ENCODE results near the gene USP24.
"Not testable (repeated sequence)": the region's sequence is repeated elsewhere in the genome, so short reads cannot be mapped to it uniquely, and the experiment has no call there.

The USP24 gene

GRCh38 chr1:55154616-55155015, 60.5 kb downstream of the USP24 start:
- DNase-seq: no peak

DNA sequence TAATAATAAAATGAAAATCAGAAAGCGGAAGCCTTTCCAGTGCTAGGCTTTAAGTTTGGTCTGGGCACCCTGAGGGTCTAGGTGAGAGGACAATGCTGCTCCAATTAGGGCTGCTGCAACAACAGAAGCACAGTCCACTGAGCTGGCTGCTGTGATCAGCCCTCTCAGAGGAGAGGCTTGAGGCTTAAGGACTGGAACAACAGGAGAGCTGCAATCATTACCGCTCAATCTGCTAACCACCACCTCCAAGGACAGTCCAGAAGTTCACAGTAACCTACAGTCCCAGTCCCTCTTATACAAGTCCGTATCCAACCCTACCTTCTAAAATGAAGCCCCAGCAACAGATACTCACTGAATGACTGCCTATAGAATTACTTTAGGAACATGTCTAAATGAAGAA, 62.1 kb downstream of the USP24 start:
- DNase-seq: no peak

- no peak for DNase-seq
Measured at GRCh38 chr1:55150880-55151588, 64.1 kb downstream of the USP24 start.

DNA sequence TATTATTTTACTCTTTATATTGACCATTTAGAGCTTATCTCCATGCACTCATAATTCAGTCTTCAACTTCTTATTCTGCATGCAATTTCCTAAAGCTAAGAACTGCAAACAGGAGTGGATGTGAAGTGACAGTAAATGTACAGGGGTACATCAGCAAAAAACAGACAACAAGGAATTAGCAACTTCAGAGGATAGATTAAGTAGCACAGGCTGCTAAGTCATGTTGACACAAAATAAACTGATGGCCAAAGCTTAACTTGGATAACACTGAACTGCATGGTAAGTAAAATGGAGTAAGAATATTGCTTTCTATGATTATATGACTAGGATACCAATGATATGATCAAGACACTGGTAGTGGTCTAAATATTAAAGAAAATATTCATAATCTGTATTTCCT, 66.5 kb downstream of the USP24 start:
- DNase-seq: no peak

- DNase-seq: no peak
Measured at GRCh38 chr1:55147524-55147923, 67.6 kb downstream of the USP24 start.

DNA sequence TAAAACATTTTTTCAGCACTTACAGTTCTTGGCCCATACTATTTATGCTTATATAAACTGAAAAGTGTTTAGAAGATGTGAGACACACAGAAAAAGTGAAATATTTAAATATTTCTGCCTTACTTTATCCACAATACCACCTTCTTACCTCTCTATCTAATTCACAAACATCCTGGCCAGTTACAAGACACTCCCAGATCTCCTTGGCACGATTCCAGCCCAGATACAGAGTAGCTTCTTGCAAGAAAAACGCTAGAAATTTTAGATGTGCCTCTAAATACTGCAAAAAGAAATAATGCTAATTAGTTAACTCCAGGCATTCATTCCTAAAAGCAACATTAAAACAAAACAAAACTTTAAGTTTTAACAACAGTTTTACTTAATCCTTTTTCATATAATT, 68.4 kb downstream of the USP24 start:
- DNase-seq: no peak

- DNase-seq: no peak
Measured at GRCh38 chr1:55144886-55145285, 70.3 kb downstream of the USP24 start.

DNA sequence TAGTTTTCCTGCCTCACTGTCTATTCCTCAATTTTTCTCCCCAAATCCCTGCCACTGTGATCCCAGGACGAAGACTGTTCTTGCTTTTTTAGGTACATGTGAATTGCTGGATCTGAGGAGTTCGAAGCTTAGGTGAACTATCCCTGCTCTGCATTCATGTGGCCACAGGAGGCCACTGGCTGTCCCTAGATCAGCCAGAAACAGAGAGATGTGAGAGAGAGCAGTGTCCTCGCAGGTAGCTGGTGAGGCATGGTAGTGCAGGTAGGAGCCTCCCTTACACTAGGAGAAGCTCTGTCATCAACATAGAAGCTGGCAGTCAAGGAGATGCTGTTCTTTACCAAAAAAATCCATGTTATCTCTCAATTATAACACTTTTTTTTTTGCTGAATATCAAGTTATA, 71.5 kb downstream of the USP24 start:
- DNase-seq: no peak

GRCh38 chr1:55141295-55141893, 73.8 kb downstream of the USP24 start:
- no peak for DNase-seq

GRCh38 chr1:55140546-55140983, 74.6 kb downstream of the USP24 start:
- DNase-seq: peak; percentile 85

GRCh38 chr1:55140137-55140536, 75.0 kb downstream of the USP24 start:
- DNase-seq: no peak

GRCh38 chr1:55138823-55139222, 76.3 kb downstream of the USP24 start:
- no peak for DNase-seq

DNA sequence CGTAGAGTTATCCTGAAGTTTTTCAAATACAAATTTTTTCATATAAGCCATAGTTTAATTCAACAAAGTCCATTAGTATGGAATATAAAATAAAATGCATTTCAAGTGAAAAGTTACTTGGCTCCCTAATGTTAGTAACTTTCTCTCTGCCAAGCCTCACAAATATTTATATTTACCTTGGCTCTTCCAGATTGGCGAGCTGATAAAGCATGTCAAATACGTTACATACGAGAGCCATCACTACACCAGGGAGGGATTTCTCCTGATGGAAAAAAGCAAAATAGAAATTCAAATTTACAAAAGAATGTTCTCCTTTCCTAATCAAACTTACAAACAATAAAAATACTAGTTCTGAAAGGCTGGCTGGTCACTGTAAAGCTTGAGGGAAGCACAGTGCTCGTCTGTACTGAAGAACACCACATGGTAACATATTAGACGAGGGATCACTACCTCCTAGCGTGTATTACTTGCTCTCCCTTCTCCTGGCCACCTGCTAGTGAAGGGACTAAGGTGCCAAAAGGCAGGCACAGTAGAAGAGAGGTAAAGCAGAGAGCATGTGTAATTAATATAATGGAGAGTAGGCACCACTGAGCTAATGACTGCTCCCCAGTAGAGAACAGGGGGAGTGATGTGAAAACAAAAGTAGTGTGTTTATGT, 80.9 kb downstream of the USP24 start:
- DNase-seq: no peak

DNA sequence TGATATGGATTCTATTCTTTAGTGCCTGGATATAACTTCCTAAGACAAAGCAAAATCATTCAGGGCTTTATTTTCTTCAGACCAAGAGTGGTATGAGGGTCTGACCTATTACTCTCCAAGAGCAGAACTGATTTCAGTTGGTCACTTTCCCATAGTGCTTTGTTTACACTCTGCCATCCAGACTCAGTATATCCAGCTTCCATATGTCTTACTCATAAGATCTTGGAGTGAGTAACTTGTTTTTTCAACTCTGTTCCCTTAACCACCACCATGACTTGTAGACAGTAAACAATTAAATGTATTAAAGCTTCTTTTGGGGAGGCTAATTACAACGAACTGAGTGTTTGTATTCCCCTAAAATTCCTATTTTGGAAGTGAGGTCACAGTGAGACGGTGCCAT, 83.4 kb downstream of the USP24 start:
- peak; percentile 85 for DNase-seq

GRCh38 chr1:55131218-55131617, 83.9 kb downstream of the USP24 start:
- peak; percentile 42 for DNase-seq

GRCh38 chr1:55129194-55129728, 85.9 kb downstream of the USP24 start:
- DNase-seq: peak; percentile 57

DNA sequence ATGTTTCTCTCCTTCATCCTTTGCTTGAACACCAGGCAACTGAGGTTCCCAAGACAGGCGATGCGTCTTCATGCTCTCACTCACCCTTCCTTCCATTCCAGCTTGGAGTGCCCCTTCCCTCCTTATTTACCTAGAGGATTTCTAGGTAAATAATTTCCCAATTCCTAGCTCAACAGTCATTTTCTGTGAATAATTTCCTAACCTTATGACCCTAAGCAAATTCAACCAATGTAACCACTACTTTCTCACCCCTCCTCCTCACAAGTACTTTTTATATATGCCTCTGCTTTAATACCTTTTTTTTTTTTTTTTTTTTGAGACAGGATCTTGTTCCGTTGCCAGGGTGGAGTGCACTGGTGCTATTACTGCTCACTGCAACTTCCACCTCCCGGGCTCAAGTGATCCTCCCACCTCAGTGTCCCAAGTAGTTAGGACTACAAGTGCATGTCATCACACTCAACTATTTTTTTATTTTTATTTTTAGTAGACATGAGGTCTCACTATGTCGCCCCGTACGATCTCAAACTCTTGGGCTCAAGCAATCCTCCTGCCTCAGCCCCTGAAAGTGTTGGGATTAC, 86.7 kb downstream of the USP24 start:
- DNase-seq: no peak

DNA sequence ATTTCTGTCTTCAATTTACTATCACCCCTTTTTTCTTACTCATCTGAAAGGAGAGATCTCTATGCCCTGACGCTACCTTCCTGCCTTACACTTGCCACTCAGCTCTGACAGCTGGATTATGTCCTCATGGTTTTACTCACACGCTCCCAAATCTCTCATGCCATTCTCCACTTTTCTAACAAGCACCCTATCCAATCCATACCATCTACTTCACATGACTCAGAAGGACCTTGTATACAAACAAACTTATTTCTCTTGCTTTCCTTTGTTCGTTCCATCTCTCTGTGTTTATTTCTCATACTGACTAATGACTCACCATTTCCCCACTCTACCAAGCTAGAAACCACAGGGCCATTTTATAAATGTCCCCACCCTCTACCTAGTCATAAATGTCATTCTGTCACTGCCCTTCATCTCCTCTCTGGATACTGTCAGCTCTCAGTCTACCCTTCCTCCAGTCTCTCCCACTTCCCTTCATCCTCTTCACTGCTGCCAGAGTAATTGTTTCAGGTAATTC, 87.3 kb downstream of the USP24 start:
- DNase-seq: peak; percentile 29

DNA sequence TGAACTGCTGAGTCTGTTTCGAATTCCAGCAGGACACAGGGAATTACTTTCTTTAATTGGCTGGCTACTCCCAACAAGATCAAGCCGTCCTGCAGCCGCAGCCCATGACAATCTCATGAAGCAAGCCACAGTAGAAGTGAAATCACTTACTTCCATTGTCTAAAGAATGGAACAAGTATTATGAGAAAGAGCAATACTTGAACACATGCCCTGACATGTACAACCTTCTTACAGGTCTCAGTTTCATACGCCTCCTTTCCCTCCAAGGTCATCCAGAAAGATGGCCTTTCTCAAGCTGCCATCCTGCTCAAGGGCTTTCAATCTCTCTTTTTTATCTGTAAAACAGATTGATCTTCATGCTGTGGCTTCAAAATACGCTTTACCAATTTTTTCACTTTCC, 90.7 kb downstream of the USP24 start:
- no peak for DNase-seq

DNA sequence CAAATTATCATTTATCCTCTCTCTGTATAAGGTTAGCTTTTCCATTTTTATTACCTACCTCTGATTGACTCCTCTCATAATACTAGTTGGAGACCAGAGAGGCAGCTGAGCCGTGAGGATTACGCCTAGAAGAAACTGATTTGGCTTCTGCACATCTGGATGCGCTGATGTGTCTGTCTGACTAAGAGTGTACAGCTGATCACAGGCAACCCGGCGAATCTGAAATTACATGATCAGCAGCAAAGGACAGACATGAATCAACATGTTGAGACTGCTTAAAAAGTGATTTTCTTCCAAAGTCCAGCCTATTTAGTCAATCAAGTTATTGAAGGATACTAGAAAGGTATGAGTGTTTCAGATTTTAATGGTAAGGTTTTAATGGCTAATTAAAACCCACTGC, 94.6 kb downstream of the USP24 start:
- DNase-seq: no peak

GRCh38 chr1:55118651-55119329, 96.4 kb downstream of the USP24 start:
- DNase-seq: no peak

DNA sequence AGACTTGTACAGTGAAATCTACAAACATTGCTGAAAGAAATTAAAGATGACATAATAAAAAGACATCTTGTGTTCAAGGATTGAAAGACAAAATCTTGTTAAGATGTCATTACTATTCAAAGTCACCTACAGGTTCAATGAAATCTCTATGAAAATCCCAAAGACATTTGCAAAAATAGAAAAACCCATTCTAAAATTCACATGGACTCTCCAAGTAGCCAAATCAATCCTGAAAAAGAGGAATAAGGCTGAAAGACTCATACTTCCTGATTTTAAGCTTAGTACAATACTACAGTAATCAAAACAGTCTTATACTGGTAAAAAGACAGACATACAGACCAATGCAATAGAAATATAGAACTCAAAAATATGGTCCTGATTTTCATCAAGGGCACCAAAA, 97.2 kb downstream of the USP24 start:
- no peak for DNase-seq

DNA sequence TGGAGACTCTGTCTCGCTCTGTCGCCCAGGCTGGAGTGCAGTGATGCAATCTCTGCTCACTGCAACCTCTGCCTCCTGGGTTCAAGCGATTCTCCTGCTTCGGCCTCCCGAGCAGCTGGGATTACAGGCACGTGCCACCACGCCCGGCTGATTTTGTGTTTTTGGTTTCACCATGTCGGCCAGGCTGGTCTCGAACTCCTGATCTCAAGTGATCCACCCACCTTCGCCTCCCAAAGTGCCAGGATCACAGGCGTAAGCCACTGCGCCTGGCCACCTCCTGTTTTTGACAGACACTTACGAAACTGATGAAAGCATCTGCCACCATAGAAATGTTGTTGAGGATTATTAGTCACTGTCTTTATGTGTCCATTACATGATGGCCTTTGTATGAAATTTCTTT, 106.2 kb downstream of the USP24 start:
- DNase-seq: not testable (repeated sequence)

Measured in fibroblast of skin of back (primary cell).